H1 (cell line): Measurements from ENCODE around the gene USE1. TPM values are rescaled to one million over a fixed set of nuclear protein-coding genes. Genes with fewer than 3 reads are reported as not detected.

ENCODE experiments used
- CTCF ChIA-PET: fragments of 300-600 bp; sonication (Branson Sonifier 250); formaldehyde crosslinking; loops from one replicate; lab custom pipeline; 2021; ENCODE audit not compliant: partially characterized antibody; lab: Charles Lee
- POLR2A ChIA-PET: fragments of 300-600 bp; sonication (Branson Sonifier 250); formaldehyde crosslinking; loops from one replicate; lab custom pipeline; 2021; ENCODE audit warnings: inconsistent platforms; ENCODE audit not compliant: partially characterized antibody; lab: Charles Lee
- DNase-seq, 2 experiments: peaks; one replicate each; pipeline versions ENCODE4 v3.0.0 to v3.0.0-alpha.2; 2010 to 2022; ENCODE audit warnings: low spot score in 2 of 2, low read depth in 1 of 2, mixed read lengths in 1 of 2
- FAIRE-seq: peaks from 2 replicates; lab custom pipeline; 2011; peaks lifted over from hg19 to GRCh38; lab: Jason Lieb, UNC
- H2AFZ ChIP-seq: 2 replicates; pipeline ENCODE4 v1.8.1; 2012; ENCODE audit warnings: low read length, inconsistent platforms
- H2AK5ac ChIP-seq: 2 replicates; pipeline ENCODE4 v1.6.1; 2013; ENCODE audit warnings: low read depth, low read length
- H2BK120ac ChIP-seq: replicated peaks from 2 replicates; pipeline ENCODE3; 2013; ENCODE audit warnings: low read depth, low read length, inconsistent platforms
- H2BK12ac ChIP-seq: 2 replicates; pipeline ENCODE4 v1.6.1; 2013; ENCODE audit warnings: low read depth, low read length
- H2BK15ac ChIP-seq: 2 replicates; pipeline ENCODE4 v1.6.1; 2013; ENCODE audit warnings: low read length
- H2BK20ac ChIP-seq: 2 replicates; pipeline ENCODE4 v1.6.1; 2013; ENCODE audit warnings: low read length
- H2BK5ac ChIP-seq: 2 replicates; pipeline ENCODE4 v1.6.1; 2013; ENCODE audit warnings: low read depth, low read length
- H3K14ac ChIP-seq: 2 replicates; pipeline ENCODE4 v1.6.1; 2013; ENCODE audit warnings: inconsistent platforms; ENCODE audit not compliant: insufficient read length
- H3K18ac ChIP-seq: 2 replicates; pipeline ENCODE4 v1.6.1; 2013; ENCODE audit warnings: low read length; ENCODE audit errors: extremely low read depth
- H3K23ac ChIP-seq: 2 replicates; pipeline ENCODE4 v1.6.1; 2013; ENCODE audit warnings: inconsistent platforms; ENCODE audit not compliant: insufficient read length
- H3K23me2 ChIP-seq: 2 replicates; pipeline ENCODE4 v1.6.1; 2013; ENCODE audit warnings: low read depth, low read length
- H3K27ac ChIP-seq: 2 replicates; pipeline ENCODE4 v1.6.1; 2011; ENCODE audit warnings: low read depth, low read length, inconsistent platforms
- H3K27me3 ChIP-seq, 4 experiments: replicated peaks in 1 of 4; 1 replicate in 1 of 4; 2 replicates in 3 of 4; pipeline versions ENCODE4 v1.6.1 to v1.8.1; 2011 to 2013; ENCODE audit warnings: low read length in 3 of 4, mild to moderate bottlenecking in 3 of 4, inconsistent platforms in 2 of 4, mixed read lengths in 2 of 4, moderate library complexity in 1 of 4; ENCODE audit not compliant: control insufficient read depth in 3 of 4, insufficient read depth in 3 of 4; ENCODE audit errors: extremely low read depth in 1 of 4
- H3K36me3 ChIP-seq, 4 experiments: 2 replicates each; pipeline versions ENCODE4 v1.6.1 to v1.8.1; 2011 to 2013; ENCODE audit warnings: mild to moderate bottlenecking in 4 of 4, low read length in 3 of 4, moderate library complexity in 2 of 4, control low read depth in 1 of 4, inconsistent platforms in 1 of 4; ENCODE audit not compliant: insufficient read depth in 4 of 4, control insufficient read depth in 2 of 4
- H3K4ac ChIP-seq: replicated peaks from 2 replicates; pipeline ENCODE3; 2013; ENCODE audit warnings: low read length, low read depth, mixed read lengths, inconsistent platforms; ENCODE audit not compliant: insufficient read length
- H3K4me1 ChIP-seq, 4 experiments: replicated peaks in 1 of 4; 1 replicate in 1 of 4; 2 replicates in 3 of 4; pipeline versions ENCODE4 v1.6.1 to v1.8.1; 2011 to 2013; ENCODE audit warnings: low read length in 3 of 4, inconsistent platforms in 2 of 4, mixed read lengths in 1 of 4; ENCODE audit not compliant: insufficient read depth in 4 of 4, control insufficient read depth in 3 of 4
- H3K4me2 ChIP-seq, 2 experiments: 2 replicates each; pipeline versions ENCODE4 v1.6.1 to v1.8.1; 2011 to 2013; ENCODE audit warnings: low read depth in 2 of 2, low read length in 2 of 2, control low read depth in 1 of 2, inconsistent platforms in 1 of 2, mild to moderate bottlenecking in 1 of 2; ENCODE audit not compliant: insufficient read depth in 1 of 2
- H3K4me3 ChIP-seq, 4 experiments: fragments of 200-600, 300-600 bp in 1 of 4; sonication (generic), shearing (Covaris generic), sonication (Bioruptor Twin) in 1 of 4; 2 replicates each; pipeline versions ENCODE4 v1.5.1 to v1.8.1; 2011 to 2016; ENCODE audit warnings: low read length in 4 of 4, low read depth in 3 of 4, control low read depth in 2 of 4, inconsistent platforms in 2 of 4, mild to moderate bottlenecking in 2 of 4, mixed read lengths in 1 of 4, moderate library complexity in 1 of 4; ENCODE audit not compliant: insufficient read depth in 2 of 4; ENCODE audit errors: extremely low read depth in 1 of 4
- H3K56ac ChIP-seq: replicated peaks from 2 replicates; pipeline ENCODE3; 2013; ENCODE audit warnings: low read depth, mild to moderate bottlenecking, mixed read lengths, low read length, inconsistent platforms; ENCODE audit not compliant: insufficient read length
- H3K79me1 ChIP-seq: 2 replicates; pipeline ENCODE4 v1.6.1; 2013; ENCODE audit warnings: low read depth, low read length, control low read depth
- H3K79me2 ChIP-seq, 2 experiments: 2 replicates each; pipeline versions ENCODE4 v1.6.1 to v1.8.1; 2012 to 2013; ENCODE audit warnings: low read length in 2 of 2, mild to moderate bottlenecking in 2 of 2, inconsistent platforms in 1 of 2; ENCODE audit not compliant: insufficient read depth in 2 of 2, control insufficient read depth in 1 of 2
- H3K9ac ChIP-seq, 4 experiments: replicated peaks in 1 of 4; 1 replicate in 1 of 4; 2 replicates in 3 of 4; pipeline versions ENCODE4 v1.6.1 to v1.8.1; 2011 to 2013; ENCODE audit warnings: low read depth in 3 of 4, low read length in 3 of 4, control low read depth in 2 of 4, mild to moderate bottlenecking in 2 of 4, moderate library complexity in 2 of 4, inconsistent platforms in 1 of 4; ENCODE audit errors: extremely low read depth in 1 of 4
- H3K9me3 ChIP-seq, 2 experiments: 2 replicates each; pipeline versions ENCODE4 v1.6.1 to v1.8.1; 2012 to 2013; ENCODE audit warnings: mild to moderate bottlenecking in 2 of 2, moderate library complexity in 2 of 2, control low read depth in 1 of 2, inconsistent platforms in 1 of 2, low read depth in 1 of 2, low read length in 1 of 2, mixed read lengths in 1 of 2; ENCODE audit not compliant: insufficient read depth in 2 of 2
- H4K20me1 ChIP-seq, 2 experiments: replicated peaks in 1 of 2; 2 replicates each; pipeline versions ENCODE3 to v1.8.1; 2011 to 2013; ENCODE audit warnings: inconsistent platforms in 2 of 2, low read length in 2 of 2, mild to moderate bottlenecking in 1 of 2; ENCODE audit not compliant: insufficient read depth in 2 of 2, control insufficient read depth in 1 of 2
- H4K5ac ChIP-seq: 2 replicates; pipeline ENCODE4 v1.6.1; 2013; ENCODE audit warnings: low read length, low read depth, mixed read lengths, inconsistent platforms; ENCODE audit not compliant: insufficient read length
- H4K8ac ChIP-seq: 2 replicates; pipeline ENCODE4 v1.8.0; 2013; ENCODE audit warnings: mild to moderate bottlenecking, moderate library complexity, low read length, inconsistent platforms; ENCODE audit not compliant: insufficient read depth; ENCODE audit errors: extremely low read depth
- H4K91ac ChIP-seq: replicated peaks from 2 replicates; pipeline ENCODE3; 2013; ENCODE audit warnings: low read length, mixed read lengths, inconsistent platforms; ENCODE audit not compliant: insufficient read length
- CHD1 ChIP-seq: IDR thresholded peaks from 2 replicates; pipeline ENCODE4 v1.6.1; 2012; ENCODE audit warnings: low read depth, low read length, improper control_type of control experiment
- MAX ChIP-seq: IDR thresholded peaks from 2 replicates; pipeline ENCODE4 v1.6.1; 2012; ENCODE audit warnings: inconsistent platforms
- WGBS, 2 experiments: shearing (Covaris generic) in 1 of 2; methylation state at CpG; one replicate each; pipeline versions ENCODE4 v1.1.6 to v1.1.7; 2013 to 2015; ENCODE audit warnings: low lambda C conversion rate in 2 of 2, mixed read lengths in 2 of 2, inconsistent platforms in 1 of 2, low coverage in 1 of 2, missing lambda C conversion rate in 1 of 2; ENCODE audit not compliant: insufficient replicate concordance in 2 of 2, insufficient coverage in 1 of 2, insufficient read length in 1 of 2; ENCODE audit errors: extremely low coverage in 1 of 2, missing lambda C conversion rate in 1 of 2; 5-methylcytosine and 5-hydroxymethylcytosine counted together
- polyA plus RNA-seq, 7 experiments: library from polyadenylated mRNA; depleted of rRNA in 3 of 7; stranded (reverse) in 5 of 7; unstranded in 2 of 7; fragments of >200 nt in 5 of 7; fragments of 200-250 nt in 2 of 7; gene quantifications; 1 replicate in 5 of 7; 2 replicates in 1 of 7; 4 replicates in 1 of 7; pipeline versions ENCODE4 v1.2.1 to v1.2.3, GENCODE V29; 2011 to 2013; ENCODE audit warnings: missing spikeins in 2 of 7, mixed read lengths in 2 of 7
- total RNA-seq: library from RNA; stranded (reverse); fragmentation: NEBNext Ultra II Directional; extraction: Animal tissue kit (Norgen Biotek cat#: 25700); gene quantifications from 2 replicates; pipeline ENCODE4 v1.2.1, GENCODE V29; 2021

Gene USE1
- total and polyA plus RNA-seq, 2 of the 8 experiments (the other 6 are each of a cell fraction or from before 2014, with no cell fraction given), result 8.7 to 13.9 TPM

- Histone ChIP-seq H2BK5ac (no peak overlapping the region), H3K79me2 (peaks cover under 1 to 29% of the 10 kb centered on the region in 2 experiments; a peak in 3 of 4 replicates), H4K20me1 (peaks cover 9 to 19% of the 10 kb centered on the region in 2 experiments), H2BK12ac (no peak overlapping the region), H2BK15ac (no peak overlapping the region), H3K27ac (no peak overlapping the region; the same call in 1 of the 2 replicates), H2BK120ac (no peak overlapping the region), H3K4me3 (no peak overlapping the region), H3K4me2 (no peak overlapping the region), H4K8ac (no peak overlapping the region)
- CTCF ChIA-PET, result interaction anchor here (0.8 to 2.9 kb wide), 4 partner anchors 13 to 53 kb away, joined by 3 to 8 read pairs (median 4); partner anchors contain the start of gene ANKLE1
- no peak for FAIRE-seq
- POLR2A ChIA-PET, result interaction anchor here (0.8 to 12.3 kb wide), 7 partner anchors 9 to 63 kb away, joined by 3 to 118 read pairs (median 6); partner anchors contain the start of genes ANKLE1, NR2F6, USE1 and USHBP1
- WGBS, 2 experiments, result 100% methylated on average over 3 of the region's 3 CpGs; no CpG with 5 or more reads in 1 of the 2 experiments
- TF ChIP-seq MAX (no peak), CHD1 (no peak)
- TF ChIP-seq, all 59 proteins: peak for 0
- H2BK20ac ChIP-seq, result no peak overlapping the region
- no peak overlapping the region for H2AFZ ChIP-seq
- no peak for DNase-seq
- H3K27me3 ChIP-seq, result no peaks in the 10 kb centered on the region
- H3K4ac ChIP-seq, result no peak overlapping the region
- no peak overlapping the region for H3K14ac ChIP-seq
- no peak overlapping the region for H3K9ac ChIP-seq
- no peak overlapping the region for H2AK5ac ChIP-seq
- no peak overlapping the region for H3K18ac ChIP-seq
- H3K79me1 ChIP-seq, result peaks cover 12% of the 10 kb centered on the region
- H3K56ac ChIP-seq, result no peak overlapping the region
- peaks cover 1% of the 10 kb centered on the region; the same call in 1 of the 2 replicates for H3K23me2 ChIP-seq
- no peak overlapping the region for H4K5ac ChIP-seq
- H3K4me1 ChIP-seq, result peaks cover 0 to 4% (median 4%) of the 10 kb centered on the region in 4 experiments; a peak in 6 of 7 replicates
- no peak overlapping the region for H4K91ac ChIP-seq
- H3K36me3 ChIP-seq, result peaks cover 4 to 34% (median 13%) of the 10 kb centered on the region in 4 experiments; a peak in 7 of 8 replicates
- no peak overlapping the region for H3K23ac ChIP-seq
- H3K9me3 ChIP-seq, result no peaks in the 10 kb centered on the region
These were observed 14.7 kb downstream of the USE1 start for GRCh38 chr19:17229890-17230289.
